Subcutaneous adipose tissue (tissue), 4 donors: ENCODE data around the gene CCL21. TPM values are rescaled to one million over a fixed set of nuclear protein-coding genes. Genes with fewer than 3 reads are reported as not detected.

ENCODE experiments used
- CTCF ChIP-seq: fragments of 450-650 bp; IDR thresholded peaks from one replicate; pipeline ENCODE4 v1.5.1; 2016; ENCODE audit warnings: low read depth, mild to moderate bottlenecking, control low read depth, antibody characterized with exemption, moderate library complexity
- total RNA-seq, 4 donors: library from RNA; depleted of rRNA; stranded (reverse); fragments of >200 nt; gene quantifications; one replicate each; pipeline ENCODE4 v1.1.0, GENCODE V29; 2016

Gene CCL21
- total RNA-seq, 4 donors from 2014 or later: 1.4 to 9.5 (median 3.1) TPM

- TF ChIP-seq CTCF: no peak
Observed at GRCh38 chr9:34688329-34689115, 21.4 kb downstream of the CCL21 start.

GRCh38 chr9:34687276-34688030 is 22.5 kb downstream of the CCL21 start:
- no peak for TF ChIP-seq CTCF

- no peak for TF ChIP-seq CTCF
Observed at GRCh38 chr9:34686732-34687131, 23.2 kb downstream of the CCL21 start.

GRCh38 chr9:34686231-34686630 is 23.7 kb downstream of the CCL21 start:
- no peak for TF ChIP-seq CTCF

- TF ChIP-seq CTCF: no peak
Observed at GRCh38 chr9:34685591-34685990, 24.3 kb downstream of the CCL21 start.

GRCh38 chr9:34684816-34685215 is 25.1 kb downstream of the CCL21 start:
- TF ChIP-seq CTCF: no peak

GRCh38 chr9:34684145-34684544 is 25.8 kb downstream of the CCL21 start:
- TF ChIP-seq CTCF: no peak
